Mesothelial cell of epicardium (in vitro differentiated cells): ENCODE measurements around the gene ANKRD34B. TPM values are rescaled to one million over a fixed set of nuclear protein-coding genes. Genes with fewer than 3 reads are reported as not detected.

Experiments
- DNase-seq, 2 experiments: peaks; one replicate each; pipeline ENCODE4 v3.0.0; 2021; ENCODE audit warnings: low spot score in 2 of 2; ENCODE audit not compliant: unreplicated experiment in 2 of 2
- H3K27ac Mint-ChIP-seq: 2 replicates; pipeline ENCODE4 v1.8.0; 2021; ENCODE audit warnings: mixed read lengths
- H3K27me3 Mint-ChIP-seq: 2 replicates; pipeline ENCODE4 v1.8.0; 2021; ENCODE audit warnings: low read depth, mixed read lengths
- H3K36me3 Mint-ChIP-seq: 2 replicates; pipeline ENCODE4 v1.8.0; 2021; ENCODE audit warnings: mixed read lengths
- H3K4me1 Mint-ChIP-seq: 2 replicates; pipeline ENCODE4 v1.8.0; 2021; ENCODE audit warnings: mixed read lengths
- H3K4me3 Mint-ChIP-seq: 2 replicates; pipeline ENCODE4 v1.8.0; 2021; ENCODE audit warnings: mild to moderate bottlenecking, moderate library complexity, mixed read lengths
- H3K9me3 Mint-ChIP-seq: 2 replicates; pipeline ENCODE4 v1.8.0; 2021; ENCODE audit warnings: mixed read lengths
- total RNA-seq: library from RNA; stranded (reverse); gene quantifications from 3 replicates; pipeline ENCODE4 v1.2.1, GENCODE V29; 2021
- TF ChIP-seq, protein P1 (sequence below): fragments of 200-600 bp; sonication (generic); IDR thresholded peaks from one replicate; pipeline ENCODE4 v1.5.0; 2021; ENCODE audit warnings: antibody characterized with exemption; ENCODE audit not compliant: unreplicated experiment

The ANKRD34B gene
- total RNA-seq, 1 donor from 2014 or later, result not detected

DNA sequence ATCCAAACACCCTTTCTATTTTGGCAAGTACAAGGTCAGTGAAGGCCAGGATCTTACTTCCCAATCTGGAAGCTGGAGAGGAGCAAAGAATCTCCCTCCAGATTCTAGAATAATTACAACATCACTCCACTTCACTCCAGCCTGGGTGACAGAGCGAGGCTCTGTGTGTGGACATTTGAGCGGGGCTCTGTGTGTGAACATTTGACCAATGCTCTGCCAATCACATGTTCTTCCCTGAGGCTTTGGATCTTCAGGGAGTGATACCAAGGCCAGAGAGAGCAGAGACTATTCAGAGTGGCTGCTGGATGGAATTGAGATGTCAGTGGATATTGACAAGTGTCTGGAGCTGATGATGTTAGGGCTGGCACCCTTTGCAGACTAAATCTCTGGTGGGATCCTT is 24.7 kb upstream of the ANKRD34B start:
- TF ChIP-seq, protein P1, sequence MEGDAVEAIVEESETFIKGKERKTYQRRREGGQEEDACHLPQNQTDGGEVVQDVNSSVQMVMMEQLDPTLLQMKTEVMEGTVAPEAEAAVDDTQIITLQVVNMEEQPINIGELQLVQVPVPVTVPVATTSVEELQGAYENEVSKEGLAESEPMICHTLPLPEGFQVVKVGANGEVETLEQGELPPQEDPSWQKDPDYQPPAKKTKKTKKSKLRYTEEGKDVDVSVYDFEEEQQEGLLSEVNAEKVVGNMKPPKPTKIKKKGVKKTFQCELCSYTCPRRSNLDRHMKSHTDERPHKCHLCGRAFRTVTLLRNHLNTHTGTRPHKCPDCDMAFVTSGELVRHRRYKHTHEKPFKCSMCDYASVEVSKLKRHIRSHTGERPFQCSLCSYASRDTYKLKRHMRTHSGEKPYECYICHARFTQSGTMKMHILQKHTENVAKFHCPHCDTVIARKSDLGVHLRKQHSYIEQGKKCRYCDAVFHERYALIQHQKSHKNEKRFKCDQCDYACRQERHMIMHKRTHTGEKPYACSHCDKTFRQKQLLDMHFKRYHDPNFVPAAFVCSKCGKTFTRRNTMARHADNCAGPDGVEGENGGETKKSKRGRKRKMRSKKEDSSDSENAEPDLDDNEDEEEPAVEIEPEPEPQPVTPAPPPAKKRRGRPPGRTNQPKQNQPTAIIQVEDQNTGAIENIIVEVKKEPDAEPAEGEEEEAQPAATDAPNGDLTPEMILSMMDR, result no peak
- H3K9me3 Mint-ChIP-seq, result peaks cover 3% of the 10 kb centered on the region
- H3K27ac Mint-ChIP-seq, result no peak overlapping the region
- H3K4me3 Mint-ChIP-seq, result no peak overlapping the region
- peaks cover 8% of the 10 kb centered on the region for H3K4me1 Mint-ChIP-seq
- no peak for DNase-seq
- no peaks in the 10 kb centered on the region for H3K36me3 Mint-ChIP-seq
- no peaks in the 10 kb centered on the region for H3K27me3 Mint-ChIP-seq

DNA sequence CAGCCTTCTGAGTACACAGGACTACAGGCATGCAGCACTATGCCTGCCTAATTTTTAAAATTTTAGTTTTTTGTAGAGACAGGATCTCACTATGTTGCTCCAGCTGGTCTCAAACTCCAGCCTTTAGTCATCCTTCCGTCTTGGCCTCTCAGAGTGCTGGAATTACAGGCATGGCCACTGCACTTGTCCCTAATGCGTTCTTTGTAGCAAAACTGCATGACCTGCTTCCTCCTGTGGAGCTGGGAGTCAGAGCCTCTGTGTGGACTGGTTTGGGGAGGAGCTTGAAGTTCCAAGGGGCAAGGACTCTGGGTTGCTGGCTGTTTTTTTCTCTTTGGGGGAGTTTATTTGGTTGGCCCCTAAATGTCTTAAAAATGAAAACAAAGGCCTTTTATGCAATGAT is 22.7 kb upstream of the ANKRD34B start:
- TF ChIP-seq, protein P1, result no peak
- Mint-ChIP-seq H3K9me3 (no peaks in the 10 kb centered on the region), H3K36me3 (no peaks in the 10 kb centered on the region), H3K27ac (no peak overlapping the region), H3K27me3 (no peaks in the 10 kb centered on the region), H3K4me3 (no peak overlapping the region), H3K4me1 (peaks cover 4% of the 10 kb centered on the region)
- no peak for DNase-seq

DNA sequence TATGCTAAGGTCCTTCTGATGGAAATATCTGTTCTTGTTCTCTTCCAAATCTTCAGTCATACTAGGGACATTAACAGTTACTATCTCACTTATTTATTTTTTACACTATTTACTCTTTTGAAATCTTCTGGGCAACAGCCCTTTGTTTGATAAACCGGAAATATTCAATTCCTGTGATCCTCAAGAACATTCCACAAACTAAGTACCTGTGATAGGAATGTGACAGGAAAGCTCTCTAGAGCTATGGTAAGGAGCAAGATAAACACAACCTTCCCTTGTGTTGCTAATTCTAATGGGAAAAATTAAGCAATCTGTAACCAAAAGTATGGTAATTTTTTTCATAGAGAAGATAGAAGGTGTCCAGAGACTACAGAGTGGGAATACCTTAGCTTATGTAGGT is 22.0 kb upstream of the ANKRD34B start:
- Mint-ChIP-seq H3K27me3 (no peaks in the 10 kb centered on the region), H3K4me3 (no peak overlapping the region), H3K36me3 (no peaks in the 10 kb centered on the region), H3K9me3 (no peaks in the 10 kb centered on the region), H3K4me1 (peaks cover under 1% of the 10 kb centered on the region), H3K27ac (no peak overlapping the region)
- no peak for DNase-seq
- TF ChIP-seq, protein P1, result no peak

DNA sequence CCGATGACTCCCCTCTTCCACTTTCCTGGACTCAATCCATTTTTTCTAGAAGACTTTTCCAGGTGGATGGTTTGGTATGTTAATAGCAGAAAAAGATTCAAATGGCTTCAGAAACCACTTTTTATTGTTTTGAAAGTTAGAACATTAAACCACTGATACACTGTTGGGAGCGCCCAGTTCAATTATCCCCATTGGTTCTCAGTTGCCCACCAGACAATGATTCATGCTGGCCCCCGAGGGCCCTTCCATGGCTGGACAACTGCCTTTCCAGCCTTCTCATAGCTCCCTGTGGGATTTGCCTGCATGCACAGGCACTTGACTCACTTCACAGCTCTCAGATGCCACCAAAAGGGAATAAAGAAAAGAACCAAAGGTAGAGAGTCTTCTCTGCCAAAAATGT is 21.3 kb upstream of the ANKRD34B start:
- Mint-ChIP-seq H3K4me1 (no peaks in the 10 kb centered on the region), H3K27ac (no peak overlapping the region), H3K9me3 (no peaks in the 10 kb centered on the region), H3K4me3 (no peak overlapping the region), H3K36me3 (no peaks in the 10 kb centered on the region), H3K27me3 (no peaks in the 10 kb centered on the region)
- TF ChIP-seq, protein P1, result no peak
- DNase-seq, result no peak

DNA sequence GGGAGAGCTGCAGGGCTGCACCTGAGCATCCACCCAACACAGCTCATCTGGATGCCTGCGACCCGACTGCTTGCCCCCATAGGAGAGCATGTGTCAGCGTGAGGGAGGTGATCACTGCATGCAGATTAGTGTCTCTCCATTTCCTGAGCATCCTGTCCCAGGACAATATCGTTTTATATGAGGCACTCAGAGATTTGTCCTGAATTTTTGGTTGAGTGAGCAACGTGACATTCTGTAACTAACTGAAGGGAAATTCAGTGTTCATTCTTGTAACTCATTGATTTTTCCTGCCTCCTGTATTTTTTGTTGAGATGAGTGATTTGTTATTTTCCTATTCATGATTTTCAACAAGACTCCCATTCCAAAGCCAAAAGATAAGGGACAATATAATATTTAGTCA is 20.7 kb upstream of the ANKRD34B start:
- DNase-seq, result no peak
- Mint-ChIP-seq H3K4me1 (no peaks in the 10 kb centered on the region), H3K36me3 (no peaks in the 10 kb centered on the region), H3K27ac (no peak overlapping the region), H3K4me3 (no peak overlapping the region), H3K27me3 (no peaks in the 10 kb centered on the region), H3K9me3 (no peaks in the 10 kb centered on the region)
- TF ChIP-seq, protein P1, result no peak
